Type B pancreatic cell (in vitro differentiated cells): Measurements from ENCODE around the gene PRRT4. TPM values are rescaled to one million over a fixed set of nuclear protein-coding genes. Genes with fewer than 3 reads are reported as not detected.
A peak's percentile ranks its signal among the peaks of the same experiment; 100 is the strongest.

ENCODE experiments used
- DNase-seq: peaks from one replicate; pipeline ENCODE4 v3.0.0; 2021; ENCODE audit warnings: mixed read lengths; ENCODE audit not compliant: unreplicated experiment; ENCODE audit errors: extremely low spot score
- H3K27ac Mint-ChIP-seq: 2 replicates; pipeline ENCODE4 v1.8.0; 2021; ENCODE audit warnings: mild to moderate bottlenecking, mixed read lengths
- H3K27me3 Mint-ChIP-seq: 2 replicates; pipeline ENCODE4 v1.8.0; 2021; ENCODE audit warnings: mixed read lengths
- H3K36me3 Mint-ChIP-seq: 2 replicates; pipeline ENCODE4 v1.8.0; 2021; ENCODE audit warnings: mixed read lengths
- H3K4me1 Mint-ChIP-seq: one replicate; pipeline ENCODE4 v1.8.0; 2021; ENCODE audit warnings: mixed read lengths; ENCODE audit not compliant: unreplicated experiment
- H3K4me3 Mint-ChIP-seq: 2 replicates; pipeline ENCODE4 v1.8.0; 2021; ENCODE audit warnings: mild to moderate bottlenecking, mixed read lengths
- H3K9me3 Mint-ChIP-seq: 2 replicates; pipeline ENCODE4 v1.8.0; 2021; ENCODE audit warnings: mixed read lengths
- CTCF ChIP-seq: fragments of 200-600 bp; sonication (generic); conservative IDR thresholded peaks from 2 replicates; pipeline ENCODE4 v1.5.0; 2021; ENCODE audit warnings: antibody characterized with exemption, mild to moderate bottlenecking
- total RNA-seq: library from RNA; stranded (reverse); gene quantifications from 2 replicates; pipeline ENCODE4 v1.2.1, GENCODE V29; 2021; ENCODE audit warnings: low replicate concordance

PRRT4 gene
- total RNA-seq, 1 donor from 2014 or later: 7.0 TPM

- TF ChIP-seq CTCF: no peak
- Mint-ChIP-seq H3K4me1 (peaks cover 5% of the 10 kb centered on the region), H3K27ac (no peak overlapping the region), H3K27me3 (peaks cover 80% of the 10 kb centered on the region), H3K4me3 (peak overlapping the region; percentile 86), H3K9me3 (no peaks in the 10 kb centered on the region), H3K36me3 (no peaks in the 10 kb centered on the region)
- DNase-seq: no peak
Observed at GRCh38 chr7:128362670-128363069, 1.2 kb upstream of the PRRT4 start.

GRCh38 chr7:128360359-128360678 lies 1.2 kb downstream of the PRRT4 start:
- H3K9me3 Mint-ChIP-seq: no peaks in the 10 kb centered on the region
- DNase-seq: no peak
- peaks cover 12% of the 10 kb centered on the region for H3K4me1 Mint-ChIP-seq
- no peak overlapping the region for H3K27ac Mint-ChIP-seq
- TF ChIP-seq CTCF: no peak
- peaks cover 63% of the 10 kb centered on the region for H3K27me3 Mint-ChIP-seq
- H3K4me3 Mint-ChIP-seq: peak overlapping the region; percentile 88
- no peaks in the 10 kb centered on the region for H3K36me3 Mint-ChIP-seq

GRCh38 chr7:128359939-128360338 lies 1.6 kb downstream of the PRRT4 start:
- no peaks in the 10 kb centered on the region for H3K9me3 Mint-ChIP-seq
- no peak for DNase-seq

DNA sequence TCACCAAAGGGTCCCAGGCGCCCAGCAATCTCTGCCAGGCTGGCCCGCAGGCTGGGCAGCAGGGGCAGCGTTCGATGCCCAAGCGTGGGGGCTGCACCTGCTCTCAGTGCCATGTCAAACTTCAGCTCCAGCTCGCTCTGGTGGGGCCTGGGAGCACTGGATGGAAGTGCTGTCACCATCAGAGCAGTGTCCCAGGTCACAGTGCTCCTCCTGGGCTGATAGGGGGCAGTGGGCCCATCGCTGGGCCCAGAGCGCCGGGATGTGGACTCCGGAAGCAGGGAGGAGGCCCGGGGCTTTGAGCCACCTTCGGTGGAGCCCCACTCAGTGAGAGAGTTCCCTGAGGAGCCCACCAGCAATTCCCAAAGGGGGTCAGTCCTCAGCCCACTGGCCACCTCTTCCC lies 2.2 kb downstream of the PRRT4 start:
- Mint-ChIP-seq H3K9me3 (no peaks in the 10 kb centered on the region), H3K36me3 (no peaks in the 10 kb centered on the region), H3K27ac (no peak overlapping the region), H3K27me3 (peaks cover 53% of the 10 kb centered on the region), H3K4me1 (peaks cover 12% of the 10 kb centered on the region), H3K4me3 (no peak overlapping the region)
- no peak for TF ChIP-seq CTCF
- DNase-seq: no peak

More at GRCh38 chr7:128359939-128360338, 1.6 kb downstream of the PRRT4 start:
- Mint-ChIP-seq H3K27me3 (peaks cover 59% of the 10 kb centered on the region), H3K4me3 (peak overlapping the region; percentile 88), H3K4me1 (peaks cover 12% of the 10 kb centered on the region), H3K36me3 (no peaks in the 10 kb centered on the region), H3K27ac (no peak overlapping the region)
- no peak for TF ChIP-seq CTCF

GRCh38 chr7:128358233-128358632 lies 3.3 kb downstream of the PRRT4 start:
- H3K36me3 Mint-ChIP-seq: peaks cover 2% of the 10 kb centered on the region
- no peak overlapping the region for H3K4me3 Mint-ChIP-seq
- no peaks in the 10 kb centered on the region for H3K9me3 Mint-ChIP-seq
- H3K27ac Mint-ChIP-seq: no peak overlapping the region
- peaks cover 15% of the 10 kb centered on the region for H3K4me1 Mint-ChIP-seq
- TF ChIP-seq CTCF: no peak
- no peak for DNase-seq
- peaks cover 50% of the 10 kb centered on the region for H3K27me3 Mint-ChIP-seq

DNA sequence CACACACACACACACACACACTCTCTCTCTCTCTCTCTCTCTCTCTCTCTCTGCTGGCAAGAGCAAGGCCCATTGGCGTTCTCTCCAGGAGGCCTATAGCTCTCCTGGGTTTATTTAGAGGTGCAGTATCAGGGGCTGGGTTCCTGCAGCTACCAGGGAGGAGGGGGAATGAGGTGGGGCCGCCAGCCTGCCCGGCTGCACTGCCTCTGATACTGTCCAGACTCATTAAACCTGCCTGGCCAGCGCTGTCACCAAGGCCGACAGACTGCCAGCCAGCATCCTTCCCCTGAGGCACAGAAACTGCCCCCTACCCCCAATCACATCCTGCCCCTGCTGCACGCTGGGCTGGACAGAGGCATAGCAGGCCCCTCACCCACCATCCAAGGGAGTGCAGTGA lies 4.3 kb downstream of the PRRT4 start:
- Mint-ChIP-seq H3K4me1 (peaks cover 21% of the 10 kb centered on the region), H3K4me3 (peak overlapping the region; percentile 72), H3K27ac (peak overlapping the region; percentile 51), H3K36me3 (peaks cover 7% of the 10 kb centered on the region), H3K27me3 (peaks cover 47% of the 10 kb centered on the region), H3K9me3 (no peaks in the 10 kb centered on the region)
- DNase-seq: no peak
- no peak for TF ChIP-seq CTCF
